NOMO-1 treated with DMSO at 0.1 percent for 48 hours (cell line): ENCODE data around the gene NCKAP1.

Source experiments
- DNase-seq: peaks from one replicate; lab custom pipeline; 2025; ENCODE audit not compliant: unreplicated experiment; lab: John Stamatoyannopoulos, UW

NCKAP1 gene

GRCh38 chr2:182950546-182950945 is 87.7 kb downstream of the NCKAP1 start:
- no peak for DNase-seq

DNA sequence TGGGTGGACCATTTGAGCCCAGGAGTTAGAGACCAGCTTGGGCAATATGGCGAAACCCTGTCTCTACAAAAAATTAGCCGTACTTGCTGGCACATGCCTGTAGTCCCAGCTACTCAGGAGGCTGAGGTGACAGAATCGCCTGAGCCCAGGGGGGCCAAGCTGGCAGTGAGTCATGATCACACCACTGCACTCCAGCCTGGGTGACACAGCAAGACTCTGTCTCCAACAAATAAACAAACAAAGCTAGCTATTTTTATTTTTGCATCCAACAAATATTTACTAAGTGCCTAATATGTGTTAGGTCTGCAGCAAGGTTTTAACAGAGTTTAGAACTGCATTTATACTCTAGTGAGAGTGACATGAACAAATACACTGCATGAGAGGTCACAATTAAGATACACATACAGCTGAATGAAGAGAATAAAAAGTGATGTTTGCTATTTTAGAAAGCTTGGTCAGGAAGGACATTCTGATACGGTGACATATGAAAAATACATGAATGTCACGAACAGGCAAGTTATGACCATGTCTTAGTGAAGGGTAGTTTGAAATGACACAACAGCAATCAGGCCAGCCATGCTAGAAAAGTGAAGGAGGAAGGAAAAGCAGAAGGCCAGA is 88.6 kb downstream of the NCKAP1 start:
- no peak for DNase-seq

GRCh38 chr2:182949052-182949451 is 89.2 kb downstream of the NCKAP1 start:
- DNase-seq, result no peak

DNA sequence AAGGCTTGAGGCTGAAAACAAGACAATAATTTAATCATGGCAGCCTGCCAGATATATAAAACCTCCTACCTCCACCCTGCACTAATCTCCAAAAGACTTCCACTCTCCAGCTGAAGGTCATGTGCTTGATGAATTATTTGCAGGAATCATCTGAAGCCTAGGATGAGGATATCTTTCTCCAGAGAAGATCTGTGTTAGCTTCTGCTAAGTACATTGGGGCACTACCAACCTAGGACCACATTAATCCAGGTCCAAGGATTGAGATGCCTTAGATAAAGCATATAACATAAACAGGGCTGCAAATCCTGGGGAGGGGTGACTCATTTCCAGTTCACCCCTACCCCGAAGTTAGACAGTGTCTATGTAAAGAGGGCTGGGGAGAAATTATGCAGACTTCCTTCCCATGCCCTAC is 91.3 kb downstream of the NCKAP1 start:
- DNase-seq, result no peak

GRCh38 chr2:182943339-182943738 is 94.9 kb downstream of the NCKAP1 start:
- no peak for DNase-seq

DNA sequence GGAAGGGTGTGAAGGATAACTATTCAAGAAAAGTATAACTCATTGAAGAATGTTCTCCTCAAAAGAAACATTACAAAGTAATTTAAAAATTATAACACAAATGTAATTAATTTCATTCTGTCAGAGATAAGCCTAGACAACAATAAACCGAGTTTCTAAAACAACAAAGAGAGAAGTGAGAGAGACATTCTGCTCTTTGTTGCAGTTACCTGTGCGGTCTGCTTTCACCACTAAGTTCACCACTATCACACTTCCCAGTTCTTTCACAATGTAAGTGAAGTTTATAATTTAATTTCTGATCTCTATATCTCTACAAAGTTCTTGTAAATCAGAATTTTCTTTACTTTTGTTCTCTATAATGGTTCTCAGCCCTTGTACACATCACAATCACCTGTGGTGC is 95.5 kb downstream of the NCKAP1 start:
- no peak for DNase-seq

DNA sequence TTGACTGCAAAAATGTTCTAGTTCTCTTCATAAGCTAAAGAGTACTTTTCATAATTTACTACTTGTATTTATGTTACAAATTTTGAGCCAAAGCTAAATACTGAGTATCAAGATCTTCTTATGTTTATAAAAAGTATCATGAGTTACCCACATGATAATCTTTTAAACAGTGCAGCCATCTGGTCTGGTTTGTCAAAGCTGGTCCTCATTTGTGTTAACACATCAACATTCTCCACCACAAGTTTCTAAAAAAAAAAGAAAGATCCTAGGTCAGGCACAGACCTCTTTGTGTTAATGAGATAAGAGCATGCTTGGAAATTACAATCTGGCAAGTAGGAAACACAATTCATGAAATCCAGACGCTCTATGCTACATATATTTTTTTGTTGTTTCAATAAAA is 96.3 kb downstream of the NCKAP1 start:
- DNase-seq, result no peak

GRCh38 chr2:182941121-182941722 is 97.0 kb downstream of the NCKAP1 start:
- no peak for DNase-seq

- no peak for DNase-seq
Measured at GRCh38 chr2:182937870-182938269, 100.4 kb downstream of the NCKAP1 start.

GRCh38 chr2:182933629-182934028 is 104.6 kb downstream of the NCKAP1 start:
- no peak for DNase-seq

GRCh38 chr2:182929972-182930371 is 108.3 kb downstream of the NCKAP1 start:
- no peak for DNase-seq

- DNase-seq, result no peak
Measured at GRCh38 chr2:182924306-182924705, 114.0 kb downstream of the NCKAP1 start.

GRCh38 chr2:182921234-182921633 is 117.0 kb downstream of the NCKAP1 start:
- no peak for DNase-seq

DNA sequence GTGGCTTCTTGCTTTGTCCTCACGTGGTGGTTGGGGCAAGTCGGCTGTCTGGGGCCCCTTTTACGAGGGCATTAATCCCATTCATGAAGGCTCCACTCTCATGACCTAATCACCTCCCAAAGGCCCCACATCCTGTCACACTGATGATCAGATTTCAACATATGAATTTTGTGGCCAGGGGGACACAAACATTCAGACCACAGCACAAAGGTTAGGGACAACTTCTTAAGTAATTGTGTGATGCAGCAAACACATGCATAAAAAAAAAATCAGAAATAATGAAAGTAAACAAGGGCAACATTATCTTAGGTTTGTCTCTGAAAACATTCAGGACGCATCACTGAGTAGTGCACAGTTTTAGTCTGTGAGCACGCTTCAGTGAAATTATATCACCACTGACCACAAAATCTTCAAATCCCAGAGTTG is 117.6 kb downstream of the NCKAP1 start:
- no peak for DNase-seq

DNA sequence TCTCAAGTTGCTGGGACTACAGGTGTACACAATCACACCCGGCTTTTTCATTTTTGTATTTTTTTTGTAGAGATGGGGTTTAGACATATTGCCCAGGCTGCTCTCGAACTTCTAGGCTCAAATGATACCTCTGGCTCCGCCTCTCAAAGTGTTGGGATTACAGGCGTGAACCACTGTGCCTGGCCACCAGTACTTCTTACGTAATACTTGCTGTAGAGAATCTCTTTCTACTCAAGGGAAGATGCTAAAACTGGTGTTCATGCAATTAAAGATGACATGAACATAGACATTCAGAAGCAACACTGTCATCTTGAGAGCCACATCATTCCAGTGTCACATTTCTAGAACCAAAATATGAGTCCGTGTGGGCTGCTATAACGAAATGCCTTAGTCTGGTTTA is 118.2 kb downstream of the NCKAP1 start:
- DNase-seq, result no peak

DNA sequence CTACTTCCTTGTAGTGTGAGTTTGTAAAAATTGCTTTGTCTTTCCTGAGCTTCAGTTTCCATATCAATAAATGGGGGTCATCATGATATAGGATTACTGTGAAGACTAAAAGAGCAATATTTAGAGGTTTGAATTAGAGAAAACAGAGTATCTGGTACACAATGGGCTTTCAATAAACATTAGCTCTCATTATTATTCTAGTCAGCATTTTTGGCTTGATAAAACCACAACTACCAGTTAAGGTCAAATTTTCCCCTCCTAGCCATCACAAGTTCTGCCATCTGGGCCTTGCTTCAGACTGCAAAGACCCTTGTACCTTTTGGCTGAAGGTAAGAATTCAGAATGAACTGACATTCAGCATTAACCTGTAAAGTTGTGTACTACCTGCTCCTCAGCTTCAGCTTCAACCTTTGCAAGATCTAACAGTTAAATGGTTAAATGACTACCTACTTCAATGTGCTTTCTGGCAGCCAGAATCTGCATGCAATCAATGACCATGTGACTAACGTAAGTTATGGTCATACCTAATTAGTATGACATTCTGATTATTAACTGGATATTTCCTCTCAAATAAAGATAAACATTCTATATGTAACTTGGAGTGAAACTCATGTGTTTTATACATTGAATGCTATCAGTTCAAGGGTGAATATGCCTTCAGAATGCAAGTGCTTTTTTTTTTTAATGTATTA is 119.2 kb downstream of the NCKAP1 start:
- no peak for DNase-seq

DNA sequence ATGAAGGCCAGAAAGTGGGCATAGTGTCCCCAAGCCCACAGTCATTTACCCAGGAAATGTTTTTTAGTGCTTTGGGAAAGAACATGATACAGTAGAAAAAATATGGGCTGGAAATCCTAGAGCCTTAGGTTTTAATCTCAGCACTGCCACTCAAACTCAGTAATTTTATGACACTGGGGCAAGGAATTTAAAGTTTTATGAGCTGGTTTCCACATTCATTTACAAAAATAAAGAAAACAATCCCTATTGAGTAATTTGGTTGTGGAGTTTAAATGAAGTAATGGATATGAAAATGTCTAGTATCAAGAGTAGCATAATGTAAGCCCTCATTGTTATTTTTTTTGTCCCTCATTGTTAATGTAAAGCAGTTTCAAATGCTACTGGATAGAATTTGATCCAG is 120.3 kb downstream of the NCKAP1 start:
- no peak for DNase-seq

DNA sequence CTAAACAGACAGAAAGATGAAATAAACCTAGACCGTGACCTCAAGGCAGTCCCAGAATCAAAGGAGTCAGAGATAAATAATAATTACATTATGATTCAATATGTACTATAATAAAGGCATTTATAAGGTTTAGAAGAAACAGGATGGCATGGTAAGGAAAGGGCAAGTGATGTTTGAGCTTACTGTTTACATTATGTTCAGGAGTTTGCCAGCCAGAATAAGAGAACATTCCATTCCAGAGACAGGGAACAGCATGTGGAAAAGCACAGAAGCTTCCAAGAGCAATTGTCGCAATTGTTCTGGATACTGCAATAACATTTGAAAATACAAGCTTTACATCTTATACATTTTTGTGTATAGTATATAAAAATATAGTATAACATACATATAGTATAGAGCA is 121.8 kb downstream of the NCKAP1 start:
- no peak for DNase-seq

GRCh38 chr2:182915369-182916326 is 122.6 kb downstream of the NCKAP1 start:
- no peak for DNase-seq

- DNase-seq, result no peak
Measured at GRCh38 chr2:182914852-182915251, 123.4 kb downstream of the NCKAP1 start.

DNA sequence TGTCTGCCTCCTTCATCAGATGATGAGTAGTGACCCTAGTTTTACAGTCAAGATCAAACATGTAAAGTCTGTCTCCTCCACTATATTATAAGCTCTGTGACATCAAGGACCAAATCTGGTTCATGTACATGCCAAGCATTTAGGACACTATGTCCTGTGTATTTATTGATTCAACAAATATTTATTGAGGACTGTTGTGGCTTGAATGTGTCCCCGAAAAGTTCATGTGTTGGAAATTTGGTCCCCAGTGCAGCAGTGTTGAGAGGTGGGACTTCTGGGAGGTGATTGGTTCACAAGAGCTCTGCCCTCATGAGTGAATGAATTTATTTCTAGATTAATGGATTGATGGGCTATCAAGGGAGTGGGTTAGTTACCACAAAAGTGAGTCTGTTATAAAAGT is 125.2 kb downstream of the NCKAP1 start:
- no peak for DNase-seq
